ENCODE data around the gene CRADD.

DNA sequence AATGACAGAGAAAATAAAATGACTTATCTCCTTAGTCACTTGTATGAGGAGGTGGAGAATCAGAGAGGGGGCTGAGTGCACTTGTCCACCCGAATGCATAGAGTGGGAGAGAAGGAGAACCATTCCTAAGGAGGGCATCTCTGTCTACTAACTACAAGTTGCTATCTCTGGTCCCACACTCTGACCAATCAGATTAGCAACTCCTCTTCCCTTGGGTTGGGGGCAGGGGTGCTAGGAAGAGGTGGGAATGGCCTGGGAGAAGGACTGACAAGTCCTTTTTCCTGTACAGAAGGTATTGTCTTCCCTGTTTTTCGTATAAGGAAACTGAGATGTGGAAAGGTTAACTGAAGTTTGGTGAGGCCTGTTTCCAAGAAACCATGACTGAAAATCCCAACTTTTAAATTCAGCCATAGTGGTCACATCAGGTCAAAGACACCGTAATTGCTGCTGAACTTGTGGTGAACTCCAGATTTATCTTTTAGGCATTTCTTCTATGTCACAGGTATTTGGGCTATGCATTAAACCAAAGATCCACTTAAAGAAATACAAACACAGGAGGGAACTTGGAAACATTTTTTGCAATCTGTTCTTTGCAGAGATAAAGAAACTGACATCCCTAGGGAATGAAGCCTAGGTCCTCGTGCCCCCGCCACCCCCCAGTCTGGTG lies 207.8 kb downstream of the CRADD start:
- no peak for TF ChIP-seq SP2 (tag by site-specific recombination; IDR thresholded peaks at IDR 0.05)
- no peak for TF ChIP-seq YY1 (tag by site-specific recombination; IDR thresholded peaks at IDR 0.05)
- TF ChIP-seq, protein P1, sequence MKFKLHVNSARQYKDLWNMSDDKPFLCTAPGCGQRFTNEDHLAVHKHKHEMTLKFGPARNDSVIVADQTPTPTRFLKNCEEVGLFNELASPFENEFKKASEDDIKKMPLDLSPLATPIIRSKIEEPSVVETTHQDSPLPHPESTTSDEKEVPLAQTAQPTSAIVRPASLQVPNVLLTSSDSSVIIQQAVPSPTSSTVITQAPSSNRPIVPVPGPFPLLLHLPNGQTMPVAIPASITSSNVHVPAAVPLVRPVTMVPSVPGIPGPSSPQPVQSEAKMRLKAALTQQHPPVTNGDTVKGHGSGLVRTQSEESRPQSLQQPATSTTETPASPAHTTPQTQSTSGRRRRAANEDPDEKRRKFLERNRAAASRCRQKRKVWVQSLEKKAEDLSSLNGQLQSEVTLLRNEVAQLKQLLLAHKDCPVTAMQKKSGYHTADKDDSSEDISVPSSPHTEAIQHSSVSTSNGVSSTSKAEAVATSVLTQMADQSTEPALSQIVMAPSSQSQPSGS (tag by site-specific recombination; IDR thresholded peaks at IDR 0.05; ENCODE audit: low read depth) = no peak
- TF ChIP-seq, protein P2, sequence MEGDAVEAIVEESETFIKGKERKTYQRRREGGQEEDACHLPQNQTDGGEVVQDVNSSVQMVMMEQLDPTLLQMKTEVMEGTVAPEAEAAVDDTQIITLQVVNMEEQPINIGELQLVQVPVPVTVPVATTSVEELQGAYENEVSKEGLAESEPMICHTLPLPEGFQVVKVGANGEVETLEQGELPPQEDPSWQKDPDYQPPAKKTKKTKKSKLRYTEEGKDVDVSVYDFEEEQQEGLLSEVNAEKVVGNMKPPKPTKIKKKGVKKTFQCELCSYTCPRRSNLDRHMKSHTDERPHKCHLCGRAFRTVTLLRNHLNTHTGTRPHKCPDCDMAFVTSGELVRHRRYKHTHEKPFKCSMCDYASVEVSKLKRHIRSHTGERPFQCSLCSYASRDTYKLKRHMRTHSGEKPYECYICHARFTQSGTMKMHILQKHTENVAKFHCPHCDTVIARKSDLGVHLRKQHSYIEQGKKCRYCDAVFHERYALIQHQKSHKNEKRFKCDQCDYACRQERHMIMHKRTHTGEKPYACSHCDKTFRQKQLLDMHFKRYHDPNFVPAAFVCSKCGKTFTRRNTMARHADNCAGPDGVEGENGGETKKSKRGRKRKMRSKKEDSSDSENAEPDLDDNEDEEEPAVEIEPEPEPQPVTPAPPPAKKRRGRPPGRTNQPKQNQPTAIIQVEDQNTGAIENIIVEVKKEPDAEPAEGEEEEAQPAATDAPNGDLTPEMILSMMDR (tag by site-specific recombination; IDR thresholded peaks at IDR 0.05) = no peak
- no peak for TF ChIP-seq ZNF114 (tag by site-specific recombination; IDR thresholded peaks at IDR 0.05)
- TF ChIP-seq ZNF302 (tag by site-specific recombination; IDR thresholded peaks at IDR 0.05; ENCODE audit: low read depth) = no peak
- TF ChIP-seq ZNF157 (tag by site-specific recombination; IDR thresholded peaks at IDR 0.05) = no peak
- TF ChIP-seq GLI4 (tag by site-specific recombination; IDR thresholded peaks at IDR 0.05) = no peak
- TF ChIP-seq ZFP3 (tag by site-specific recombination; IDR thresholded peaks at IDR 0.05; ENCODE audit: low read depth) = no peak
- TF ChIP-seq ZBTB7A (tag by site-specific recombination; IDR thresholded peaks at IDR 0.05; ENCODE audit: low read depth) = no peak
- no peak for TF ChIP-seq ZNF324 (tag by site-specific recombination; IDR thresholded peaks at IDR 0.05)
- no peak for TF ChIP-seq ZNF37A (tag by site-specific recombination; IDR thresholded peaks at IDR 0.05)
- no peak for TF ChIP-seq OSR2 (tag by site-specific recombination; IDR thresholded peaks at IDR 0.05)

Data from HEK293 (cell line).